ENCODE results near the gene DPP10. TPM values are rescaled to one million over a fixed set of nuclear protein-coding genes. Genes with fewer than 3 reads are reported as not detected.

Gene DPP10
- total and polyA plus RNA-seq, 10 of the 15 experiments (the other 5 are each of a cell fraction or from before 2014, with no cell fraction given) = not detected

- H4K20me1 ChIP-seq (ENCODE audit: control insufficient read depth, insufficient read depth) = no peaks in the 10 kb centered on the region
- no peak for ATAC-seq
- no peak overlapping the region for H2AFZ ChIP-seq (ENCODE audit: control insufficient read depth, low read depth, low read length)
- ChIA-PET SMC1A (ENCODE audit: uncharacterized antibody, unreplicated experiment) (no interaction called here), POLR2A (no interaction called here), CTCF (interaction anchor here (1.6 kb wide), 1 partner anchor 10 kb away, joined by 3 read pairs; no protein-coding TSS in a partner anchor), RAD21 (ENCODE audit: unreplicated experiment) (no interaction called here)
- no peaks in the 10 kb centered on the region for H3K9me3 ChIP-seq (replicated peaks; ENCODE audit: control insufficient read depth, insufficient read depth, low read length)
- in situ Hi-C loops (cut with MboI) (no loop called here), intact Hi-C loops (cut with micrococcal nuclease; ENCODE audit: unreplicated experiment) (no loop called here)
- no peaks in the 10 kb centered on the region for H3K36me3 ChIP-seq (ENCODE audit: control insufficient read depth in 2 of 2, insufficient read depth in 2 of 2, low read length in 1 of 2)
- no peak for DNase-seq (ENCODE audit: low read depth, low spot score)
- no peak for FAIRE-seq
- H3K79me2 ChIP-seq (ENCODE audit: control insufficient read depth, insufficient read depth, low read length) = no peaks in the 10 kb centered on the region
- TF ChIP-seq ZNF592 (IDR thresholded peaks at IDR 0.05) (no peak), SP1 (IDR thresholded peaks at IDR 0.05; ENCODE audit: low read depth, low read length) (no peak), PAX5 (IDR thresholded peaks at IDR 0.05; ENCODE audit: borderline replicate concordance, low read depth, low read length) (no peak), RB1 (IDR thresholded peaks at IDR 0.05; ENCODE audit: borderline replicate concordance) (no peak), IKZF2 (IDR thresholded peaks at IDR 0.05) (no peak), MYB (IDR thresholded peaks at IDR 0.05; ENCODE audit: borderline replicate concordance, low read depth, low read length) (no peak), SPI1 (IDR thresholded peaks at IDR 0.05; ENCODE audit: borderline replicate concordance, insufficient read depth, low read depth, low read length) (no peak)
- no peak overlapping the region for H3K4me3 ChIP-seq
- WGBS (ENCODE audit: insufficient coverage, insufficient replicate concordance, low lambda C conversion rate, missing lambda C conversion rate) = 5% methylated on average over 3 of the region's 3 CpGs
- no peak overlapping the region for H3K27ac ChIP-seq (ENCODE audit: control insufficient read depth, insufficient read depth)
- no peaks in the 10 kb centered on the region for H3K27me3 ChIP-seq (replicated peaks in 1 of 2; ENCODE audit: control insufficient read depth in 2 of 2, insufficient read depth in 2 of 2, low read length in 1 of 2)
- no peak overlapping the region for H3K4me2 ChIP-seq (ENCODE audit: control insufficient read depth, insufficient read depth)
- no peak overlapping the region for H3K9ac ChIP-seq (ENCODE audit: control insufficient read depth, insufficient read depth, low read length)
- no TSS peak for BruUV-seq (replicated peaks)
- no peaks in the 10 kb centered on the region for H3K4me1 ChIP-seq (ENCODE audit: control insufficient read depth, insufficient read depth, low read length)
These were observed 15.7 kb upstream of the DPP10 start for GRCh38 chr2:114426756-114427155.

Data from GM12878 (cell line).